HG02870 (cell line): Measurements from ENCODE around the gene P2RY6.
A peak's percentile ranks its signal among the peaks of the same experiment; 100 is the strongest.

Experiments
- ATAC-seq: cut with Tn5 transposase; IDR thresholded peaks from one replicate; pipeline ENCODE4 v1.9.1; 2021; ENCODE audit warnings: mild to moderate bottlenecking, moderate library complexity; ENCODE audit not compliant: unreplicated experiment

P2RY6 gene

DNA sequence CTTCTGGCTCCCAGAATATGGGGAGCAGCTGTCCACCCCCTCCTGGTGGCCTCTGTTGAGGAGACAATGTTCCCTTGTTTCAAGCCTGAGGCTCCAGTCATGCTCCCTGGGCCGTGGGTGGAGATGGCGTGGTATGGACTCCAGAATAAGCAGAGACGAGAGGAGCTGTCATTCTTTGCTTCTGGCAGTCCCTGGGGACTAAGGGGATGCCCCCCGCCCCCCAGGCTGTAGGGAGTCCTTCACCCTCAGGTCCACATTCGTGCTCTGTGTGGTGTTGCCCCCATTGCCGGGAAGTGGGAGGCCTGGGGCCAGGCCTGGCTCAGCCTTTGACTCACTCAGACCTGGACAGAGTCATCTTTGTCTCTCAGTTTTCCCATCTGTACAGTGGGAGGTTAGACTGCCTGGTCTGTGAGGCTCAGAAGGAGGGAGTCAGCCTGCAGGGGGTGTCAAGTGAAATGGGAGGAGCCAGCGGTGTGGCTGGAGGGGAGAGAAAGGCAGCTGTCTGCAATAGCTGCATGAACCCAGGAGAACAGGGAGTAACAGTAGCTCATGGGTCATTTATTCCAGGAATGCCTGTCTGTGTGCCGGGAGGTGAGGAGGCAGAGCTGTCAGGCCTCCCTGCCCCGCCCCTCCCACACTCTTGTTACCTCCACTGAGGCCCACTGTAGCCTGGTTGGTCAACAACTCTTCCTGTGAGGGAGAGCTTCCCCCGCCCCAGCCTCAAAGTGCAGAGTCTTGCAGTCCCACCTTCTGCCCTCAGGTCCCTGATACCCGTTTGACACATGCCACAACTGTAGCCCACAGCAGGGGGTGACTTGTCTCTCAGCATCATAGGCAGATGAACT lies 42.2 kb downstream of the P2RY6 start:
- no peak for ATAC-seq

DNA sequence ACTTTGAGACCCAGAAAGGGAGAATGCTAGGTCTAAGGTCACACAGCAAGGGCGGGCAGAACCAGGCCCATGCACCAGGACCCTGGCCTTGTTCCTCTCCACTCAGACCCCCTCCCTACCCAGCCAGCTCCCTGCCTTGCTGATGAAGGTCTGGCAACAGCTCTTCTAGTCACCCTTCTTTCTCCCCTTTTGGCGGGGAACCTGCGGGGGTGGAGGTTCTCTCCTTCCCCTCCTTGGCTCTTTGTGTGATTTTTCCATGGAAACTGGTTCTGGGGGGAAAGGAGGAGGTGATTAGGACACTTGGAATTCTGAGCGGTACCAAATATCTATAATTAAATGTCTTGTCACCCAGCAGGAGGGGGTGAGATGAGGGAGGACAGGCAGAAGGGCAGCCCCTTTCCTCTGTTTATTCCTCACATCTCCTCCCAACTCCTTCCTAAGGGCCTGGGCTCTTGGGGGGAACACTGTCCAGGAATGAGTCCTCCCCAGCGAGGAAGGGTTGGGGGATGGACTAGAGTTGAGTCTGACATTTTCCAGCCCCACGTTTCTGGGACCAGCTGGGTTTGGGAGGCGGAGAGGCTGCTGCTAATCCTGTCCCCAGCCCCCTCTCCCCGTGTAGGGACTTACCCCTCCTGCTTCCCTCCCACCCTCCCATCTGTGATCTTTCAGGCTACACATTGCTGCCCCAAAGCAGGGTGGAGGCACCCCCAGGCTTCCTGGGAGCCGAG lies 43.3 kb downstream of the P2RY6 start:
- ATAC-seq: no peak

DNA sequence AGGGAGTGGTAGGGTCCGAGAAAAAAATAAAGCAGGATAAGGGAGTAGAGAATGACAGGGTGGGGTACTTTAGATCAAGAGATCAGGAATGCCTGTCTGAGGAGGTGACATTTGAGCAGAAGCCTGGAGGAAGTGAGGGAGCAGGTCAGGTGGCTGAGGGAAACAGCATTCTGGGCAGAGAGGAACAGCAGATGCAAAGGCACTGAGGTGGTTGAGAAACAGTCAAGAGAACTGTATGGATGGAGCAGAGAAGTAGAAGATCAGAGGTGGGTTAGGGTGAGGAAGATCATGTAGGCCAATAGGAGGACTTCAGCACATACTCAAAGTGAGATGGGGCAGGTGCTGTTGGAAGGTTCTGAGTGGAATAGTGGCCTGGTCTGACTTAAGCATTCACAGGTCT lies 44.3 kb downstream of the P2RY6 start:
- ATAC-seq: no peak

DNA sequence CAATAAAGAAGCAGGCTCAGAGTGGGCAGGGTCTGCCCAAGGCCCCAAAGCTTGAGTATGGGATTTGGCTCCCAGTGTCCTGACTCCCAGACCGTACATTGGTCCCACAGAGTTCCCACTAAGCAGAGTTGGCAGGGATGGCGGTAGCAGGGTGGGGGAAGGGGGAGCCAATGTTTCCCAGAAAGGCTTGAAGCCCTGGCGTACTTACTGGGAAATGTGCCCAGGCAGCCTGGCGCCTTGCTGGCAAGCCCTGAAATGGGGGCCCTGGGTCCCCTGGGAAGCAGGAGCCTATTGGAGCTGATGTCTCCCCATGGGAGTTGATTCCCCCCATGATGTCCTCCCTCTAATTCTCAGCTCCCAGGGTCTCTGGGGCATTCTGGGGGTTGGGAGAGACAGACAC lies 45.2 kb downstream of the P2RY6 start:
- no peak for ATAC-seq

DNA sequence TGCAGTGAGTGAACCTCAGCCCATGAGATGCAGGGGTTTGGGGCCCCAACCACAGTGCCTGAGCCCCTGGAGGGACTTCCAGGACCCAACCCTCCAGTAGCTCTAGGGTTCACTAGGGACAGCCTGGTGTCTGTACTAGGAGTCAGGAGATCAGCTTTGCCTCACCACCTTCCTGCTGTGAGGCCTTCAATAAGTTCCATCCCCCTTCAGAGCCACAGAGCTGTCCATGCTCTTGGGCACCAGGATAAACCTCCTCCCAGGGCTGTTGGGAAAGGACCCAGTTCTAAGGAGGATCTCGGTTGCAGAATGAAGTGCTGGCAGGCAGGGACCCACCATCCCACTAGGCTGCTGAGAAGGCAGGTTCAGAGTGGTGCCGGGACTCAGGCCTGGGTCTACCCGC lies 45.7 kb downstream of the P2RY6 start:
- no peak for ATAC-seq

DNA sequence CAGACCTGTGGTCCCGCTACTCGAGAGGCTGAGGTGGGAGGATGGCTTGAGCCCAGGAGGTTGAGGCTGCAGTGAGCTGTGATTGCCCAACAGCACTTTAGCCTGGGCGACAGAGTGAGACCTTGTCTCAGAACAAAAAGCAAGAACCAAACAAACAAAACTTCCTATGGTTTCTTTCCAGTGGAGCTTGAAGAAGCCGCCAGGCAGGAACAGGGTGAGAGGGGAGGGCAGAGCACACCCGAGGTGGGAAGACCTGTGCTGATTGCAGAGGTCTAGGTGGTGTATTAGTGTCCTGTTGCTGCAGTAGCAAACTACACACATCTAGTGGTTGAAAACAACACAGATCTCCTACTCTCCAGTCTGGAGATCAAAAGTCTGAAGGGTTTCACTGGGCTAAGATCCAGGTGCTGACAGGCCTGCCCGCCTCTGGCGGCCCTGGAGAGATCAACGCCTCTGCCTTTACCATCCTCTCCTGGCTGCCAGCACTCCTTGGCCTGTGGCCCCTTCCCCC lies 46.4 kb downstream of the P2RY6 start:
- no peak for ATAC-seq

DNA sequence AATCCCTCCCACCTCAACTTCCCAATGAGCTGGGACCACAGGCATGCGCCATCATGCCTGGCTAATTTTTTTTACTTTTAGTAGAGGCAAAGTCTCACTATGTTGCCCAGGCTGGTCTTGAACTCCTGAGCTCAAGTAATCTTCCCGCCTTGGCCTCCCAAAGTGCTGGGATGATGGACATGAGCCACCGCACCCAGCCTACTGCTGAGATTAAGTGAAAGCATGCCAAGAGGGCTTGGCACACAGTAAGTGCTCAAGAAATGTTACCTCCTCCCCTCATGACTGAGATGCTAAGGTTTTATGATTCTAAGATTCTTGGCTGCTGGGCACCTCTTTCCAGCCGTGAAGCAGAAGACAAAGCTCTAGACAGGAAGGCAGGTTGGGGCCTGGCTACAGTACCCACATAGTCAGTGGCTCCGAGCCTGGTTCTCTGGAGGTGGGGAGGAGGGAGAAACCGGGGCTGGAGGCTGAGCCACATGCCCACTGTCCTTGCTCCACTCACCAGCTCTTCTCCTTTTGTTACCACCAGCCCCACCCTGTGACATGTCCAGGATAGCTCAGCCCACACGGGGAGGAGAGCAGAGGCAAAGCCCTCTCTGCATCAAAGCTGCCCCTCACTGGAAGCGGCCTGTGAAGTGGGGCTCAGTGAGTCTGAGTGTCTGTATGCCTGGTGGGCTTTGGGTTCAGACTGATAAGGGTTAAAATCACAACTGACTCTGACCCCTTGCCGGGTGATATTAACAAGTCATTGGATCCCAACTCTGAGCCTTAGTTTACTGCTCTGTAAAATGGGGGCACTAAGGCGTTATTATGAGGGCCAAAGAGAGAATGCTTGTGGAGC lies 48.8 kb downstream of the P2RY6 start:
- no peak for ATAC-seq

DNA sequence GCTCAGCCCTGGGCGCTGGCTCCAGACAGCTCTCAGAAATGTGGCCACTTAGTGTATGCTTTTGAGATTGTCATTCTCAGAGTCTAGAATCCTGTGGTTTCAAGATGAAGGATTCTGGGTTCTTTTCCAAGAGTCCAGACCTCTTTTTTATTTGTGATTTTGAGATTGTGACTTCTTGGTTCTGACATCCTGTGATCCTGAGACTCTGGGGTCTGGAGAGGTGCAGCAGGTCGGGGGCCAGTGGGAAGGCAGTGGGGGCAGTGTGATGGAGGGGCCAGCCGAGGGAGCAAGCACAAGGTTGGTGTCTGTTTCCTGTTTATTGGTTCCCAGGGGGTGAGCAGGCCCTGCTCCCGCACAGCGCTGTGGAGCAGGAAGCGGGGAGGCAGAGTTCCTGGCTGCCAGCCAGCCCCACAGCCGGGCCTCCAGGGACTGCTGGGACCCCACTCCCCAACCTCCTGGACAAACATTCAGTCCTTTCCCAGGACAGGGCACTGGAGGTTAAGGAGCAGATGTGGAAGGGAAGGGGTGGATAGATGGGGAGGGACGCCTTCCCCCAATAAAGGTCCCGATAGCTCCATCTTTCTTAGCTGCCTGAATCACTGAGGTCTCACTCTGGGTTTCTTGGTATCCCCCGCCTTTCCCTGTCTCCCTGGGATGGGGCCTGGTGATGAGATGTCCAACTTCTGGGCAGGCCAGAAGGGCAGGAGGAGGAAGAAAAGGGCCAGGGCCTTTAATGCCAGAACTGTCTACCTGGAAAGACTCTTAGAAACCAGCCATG lies 49.7 kb downstream of the P2RY6 start:
- no peak for ATAC-seq

DNA sequence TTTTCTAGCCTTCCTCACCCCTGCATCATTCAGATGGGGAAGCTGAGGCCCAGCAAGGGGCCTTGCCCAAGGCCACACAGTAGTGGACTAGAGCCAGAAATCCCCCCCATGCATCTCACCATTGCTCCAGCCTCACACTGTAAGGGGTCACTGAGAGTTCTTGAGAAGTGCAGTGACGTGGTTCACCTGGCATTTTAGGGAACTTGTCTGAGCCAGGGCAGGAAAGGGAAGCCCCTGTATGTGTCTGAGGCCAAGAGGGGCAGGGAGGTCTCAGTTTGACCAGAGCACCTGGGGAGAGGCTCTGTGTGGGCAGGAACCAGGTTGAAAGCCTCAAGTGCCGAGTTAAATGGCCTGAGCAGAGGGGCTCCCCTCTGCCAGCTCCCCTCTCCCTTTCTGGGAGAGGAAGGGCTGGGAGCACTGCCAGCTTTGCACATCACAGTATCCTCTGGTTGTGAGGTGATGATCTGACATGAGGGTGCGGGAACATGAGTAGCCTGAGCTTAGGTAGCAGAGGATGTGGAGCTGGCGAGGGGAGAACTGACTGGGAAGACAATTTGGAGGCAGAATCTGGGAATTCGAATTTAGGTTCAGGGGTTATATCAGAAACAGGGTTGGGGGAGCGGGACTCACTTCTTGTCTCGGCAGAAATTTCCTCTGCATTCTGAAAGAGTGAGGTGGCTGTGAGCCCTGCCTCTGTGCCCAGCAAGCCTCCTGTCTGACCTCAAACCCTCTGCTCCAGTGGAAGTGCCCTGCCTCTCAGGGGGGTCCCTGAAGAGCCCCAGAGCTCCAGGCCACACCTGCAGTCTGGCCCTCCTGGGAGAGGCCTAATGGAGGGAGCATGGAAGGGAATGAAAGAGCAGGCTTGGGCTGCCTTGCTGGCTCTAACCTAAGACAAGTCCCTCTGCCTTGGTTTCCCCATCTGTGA lies 50.5 kb downstream of the P2RY6 start:
- no peak for ATAC-seq

DNA sequence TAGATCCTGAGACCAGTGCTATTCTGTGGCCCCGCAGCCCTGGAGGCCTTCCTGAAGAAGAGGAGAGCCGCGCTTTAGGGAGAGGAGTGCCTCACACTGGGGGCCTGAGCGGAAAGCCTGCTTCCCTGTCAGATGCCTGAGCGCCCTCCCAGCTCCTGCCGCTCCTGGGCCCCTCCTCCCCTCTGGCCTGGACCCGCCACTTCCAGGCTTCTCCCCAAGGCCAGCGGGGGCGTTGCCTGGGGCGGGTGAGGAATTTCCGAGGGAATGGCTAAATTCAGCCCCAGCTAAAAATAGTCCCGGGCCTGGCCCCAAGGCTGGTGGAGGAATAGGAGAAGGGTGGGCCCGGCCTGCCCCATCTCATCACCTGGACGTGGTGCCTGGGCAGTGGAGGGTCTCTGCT lies 51.3 kb downstream of the P2RY6 start:
- no peak for ATAC-seq

DNA sequence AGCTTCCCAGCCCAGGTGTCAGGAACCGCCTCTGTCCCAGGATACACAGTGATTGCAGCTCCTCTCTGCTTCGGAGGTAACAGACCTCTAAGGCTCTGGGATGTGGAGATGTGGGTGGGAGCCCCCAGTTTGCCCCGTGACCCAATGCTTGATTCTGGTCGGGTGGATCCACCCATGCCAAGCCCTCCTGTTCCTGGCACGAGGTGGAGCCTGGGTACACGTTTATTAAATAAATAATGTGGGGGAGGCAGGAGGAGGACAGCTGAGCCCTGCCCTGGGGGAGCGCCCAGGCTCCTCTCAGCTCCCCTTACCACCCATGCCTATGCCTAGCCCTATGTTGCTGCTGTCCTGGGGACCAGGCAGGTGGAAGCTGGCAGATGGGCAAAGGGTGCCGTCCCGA lies 52.0 kb downstream of the P2RY6 start:
- ATAC-seq: no peak

DNA sequence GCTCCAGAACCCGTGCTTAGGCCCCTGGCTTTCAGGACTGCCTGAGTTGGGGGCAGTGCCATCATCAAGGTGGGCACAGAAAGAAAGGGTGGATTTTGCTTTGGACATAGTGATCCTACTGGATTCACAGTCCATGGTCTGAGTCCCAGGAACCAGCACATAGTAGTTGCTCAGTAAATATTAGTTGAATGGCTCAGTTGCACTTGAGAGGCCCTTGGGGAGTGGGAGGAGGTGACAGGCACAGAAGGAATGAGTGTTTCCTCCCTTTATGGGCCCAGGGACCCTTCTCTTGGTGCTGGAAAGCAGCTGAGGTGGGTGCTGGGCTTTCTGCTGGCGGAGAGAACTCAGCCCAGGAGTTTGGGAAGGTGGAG lies 52.5 kb downstream of the P2RY6 start:
- no peak for ATAC-seq

DNA sequence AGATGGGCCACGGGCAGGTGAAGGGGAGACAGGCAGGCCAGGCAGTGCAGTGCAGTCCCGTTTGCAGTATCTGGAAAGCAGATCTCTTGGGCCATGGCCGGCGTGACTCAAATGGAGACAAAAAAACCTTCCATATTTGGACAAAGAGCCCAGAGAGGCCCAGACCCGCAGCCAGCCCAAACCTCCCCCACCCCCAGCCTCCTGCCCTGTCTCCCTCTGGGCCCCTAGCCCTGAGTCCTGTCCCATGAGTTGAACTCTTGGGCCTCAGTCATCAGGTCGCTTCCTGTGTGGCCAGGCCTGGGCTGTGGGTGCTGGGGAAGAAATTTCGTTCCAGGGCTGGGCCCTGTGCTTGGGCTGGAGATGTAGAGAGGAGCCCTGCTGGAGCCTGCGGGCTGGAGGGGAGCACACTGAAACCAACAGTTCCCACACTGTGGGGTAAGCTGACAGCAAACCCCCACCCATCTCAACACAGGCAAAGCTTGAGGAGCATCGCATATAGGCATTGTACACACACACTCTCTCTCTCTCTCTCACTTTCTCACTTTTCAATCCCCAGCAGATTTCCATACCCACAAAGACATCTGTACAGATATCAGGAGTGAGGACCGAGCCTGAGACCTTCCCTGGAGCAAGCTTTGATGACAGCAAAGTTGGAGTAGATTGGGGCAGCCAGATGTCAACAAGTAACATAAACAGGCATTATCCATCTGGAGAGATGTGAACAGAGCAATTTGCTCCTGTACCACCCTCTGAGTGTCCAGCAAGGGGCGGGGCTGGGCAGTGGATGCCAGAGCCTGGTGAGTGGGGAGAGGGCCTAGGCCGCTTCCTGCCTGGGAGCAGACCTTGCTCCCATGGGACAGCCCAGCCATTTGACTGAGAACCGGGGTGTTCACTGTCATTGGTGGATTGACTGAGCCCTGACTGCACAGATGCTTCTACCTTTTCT lies 53.2 kb downstream of the P2RY6 start:
- peak; percentile 74 for ATAC-seq

DNA sequence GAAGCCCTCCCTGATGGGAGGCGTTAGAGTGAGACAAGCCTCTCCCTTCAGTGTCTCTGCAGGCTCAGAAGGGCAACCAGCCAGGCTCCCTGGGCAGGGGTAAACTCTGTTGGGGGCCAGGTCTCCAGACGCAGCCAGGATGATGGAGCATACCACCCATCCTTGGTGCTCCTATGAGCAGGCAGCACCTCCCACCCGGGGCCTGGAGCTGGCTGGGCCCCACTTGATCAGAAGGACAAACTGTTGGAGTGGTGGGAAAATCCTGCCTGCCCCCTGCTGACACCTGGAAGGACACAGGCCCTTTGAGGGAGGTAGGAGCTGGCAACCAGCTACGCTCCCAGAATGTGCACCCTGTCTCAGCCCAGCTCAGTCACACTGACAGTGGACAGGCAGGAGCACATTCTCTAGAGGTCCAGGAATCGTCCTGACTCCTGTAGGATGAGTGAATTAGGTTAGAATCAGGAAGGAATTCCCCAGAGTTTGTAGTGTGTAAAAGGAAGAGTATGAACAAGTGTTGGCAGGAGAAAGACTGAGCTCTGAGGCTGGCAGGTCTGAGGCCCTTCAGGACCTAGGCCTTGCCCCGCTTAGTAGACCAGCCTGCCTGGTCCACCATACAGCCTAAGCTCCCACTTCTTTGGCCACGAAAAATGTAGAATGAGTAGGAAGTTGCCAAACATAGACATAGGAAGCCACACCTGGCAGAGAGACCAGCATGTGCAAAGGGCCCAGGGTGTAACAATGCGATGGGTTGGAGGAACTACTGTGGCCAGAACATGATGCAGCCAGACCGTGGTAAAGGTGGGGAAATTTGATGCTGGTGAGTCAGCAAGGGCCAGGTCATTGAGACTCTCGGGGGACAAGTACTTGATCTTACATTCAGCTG lies 55.0 kb downstream of the P2RY6 start:
- ATAC-seq: no peak

DNA sequence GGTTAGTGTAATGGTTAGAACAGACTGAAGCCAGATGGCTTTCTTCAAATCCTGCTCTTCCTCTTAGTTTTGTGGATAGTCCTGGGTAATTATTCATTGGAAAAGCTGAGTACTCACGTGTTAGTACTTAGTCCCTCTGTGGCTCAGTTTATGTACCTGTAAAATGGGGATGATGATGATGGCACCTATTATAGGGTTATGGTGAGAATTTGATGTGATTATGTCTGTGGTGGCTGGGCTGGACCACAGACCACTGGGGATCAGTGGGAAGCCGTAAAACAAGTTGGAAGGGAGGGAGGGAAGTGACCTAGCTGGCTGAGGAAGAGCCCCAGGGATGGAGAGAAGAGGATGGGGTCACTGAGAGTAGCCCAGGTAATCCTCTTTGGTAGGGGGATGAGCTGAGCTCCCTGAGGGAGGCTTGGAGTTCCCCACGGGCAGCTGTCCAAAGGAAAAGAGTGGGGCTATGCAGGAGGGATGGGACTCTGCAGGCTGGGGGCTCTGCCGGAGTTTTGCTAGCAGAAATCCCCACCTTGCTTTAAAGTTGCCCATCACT lies 55.8 kb downstream of the P2RY6 start:
- no peak for ATAC-seq

DNA sequence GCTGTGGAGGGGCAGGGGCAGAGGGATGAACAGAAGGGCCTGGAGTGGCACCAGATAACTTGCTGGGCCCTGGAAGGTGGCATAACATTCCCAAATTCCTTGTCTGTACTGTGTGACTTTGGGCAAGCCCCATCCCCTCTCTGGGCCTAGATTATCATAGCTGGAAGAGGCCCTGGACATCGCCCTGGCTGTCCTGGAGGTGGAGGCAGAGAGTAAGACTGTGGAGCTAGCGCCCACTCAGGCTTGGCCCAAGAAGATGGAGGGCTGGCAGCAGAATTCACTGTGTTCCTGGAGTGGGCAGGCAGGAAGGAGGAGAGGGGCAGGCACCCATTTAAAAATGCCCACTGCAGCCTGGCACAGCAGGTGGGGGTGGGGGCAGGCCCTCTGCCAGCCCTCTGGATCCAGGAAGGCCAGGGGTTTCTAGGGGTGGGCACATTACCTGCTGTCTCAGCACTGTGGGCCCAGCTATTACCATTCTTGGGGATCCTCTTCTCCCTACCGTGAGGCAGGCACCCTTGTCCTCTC lies 58.5 kb downstream of the P2RY6 start:
- ATAC-seq: no peak
